Hepatic stellate cell (primary cell): ENCODE measurements around the gene GMDS.
"Not testable (repeated sequence)": the region's sequence is repeated elsewhere in the genome, so short reads cannot be mapped to it uniquely, and the experiment has no call there.

ENCODE experiments used
- DNase-seq: peaks from one replicate; pipeline ENCODE4 v3.0.0; 2011; ENCODE audit warnings: low spot score

The GMDS gene

DNA sequence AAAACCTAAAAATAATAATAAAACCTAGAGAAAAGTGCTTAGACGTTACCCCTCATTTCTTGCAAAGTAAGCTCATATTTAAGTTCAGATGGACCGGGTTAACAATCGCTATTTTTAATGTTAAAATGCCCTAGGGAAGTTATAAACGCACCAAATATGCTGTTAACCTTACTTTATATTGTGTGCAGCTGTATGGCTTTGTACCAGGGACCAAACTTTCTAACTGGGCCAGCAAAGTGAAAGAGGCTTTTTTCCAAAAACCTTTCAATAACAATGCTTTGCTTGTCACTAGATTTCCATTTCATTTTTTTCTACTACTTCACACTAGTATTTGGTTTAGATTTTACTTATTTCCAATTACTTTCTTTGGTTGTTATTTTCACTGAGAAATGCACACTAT is 387.2 kb downstream of the GMDS start:
- no peak for DNase-seq

DNA sequence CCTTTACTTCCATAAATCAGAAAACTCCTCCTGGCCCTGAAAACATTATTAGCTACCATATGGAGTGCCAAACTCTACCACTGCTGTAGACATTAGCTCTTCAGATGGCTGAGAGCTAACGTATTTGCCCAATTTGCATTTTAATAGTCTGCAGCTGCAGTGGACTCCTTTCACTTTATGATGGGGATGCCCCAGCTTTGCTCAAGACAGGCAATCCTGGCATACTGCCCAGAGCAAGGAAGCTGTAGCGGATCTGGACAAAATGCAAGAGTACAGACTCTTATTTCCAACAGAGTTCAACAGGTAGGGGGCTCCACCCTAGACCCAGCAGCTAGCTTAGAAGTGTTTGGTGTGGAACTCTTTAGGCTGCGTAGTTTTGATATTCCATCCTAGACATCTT is 389.0 kb downstream of the GMDS start:
- DNase-seq, result no peak

DNA sequence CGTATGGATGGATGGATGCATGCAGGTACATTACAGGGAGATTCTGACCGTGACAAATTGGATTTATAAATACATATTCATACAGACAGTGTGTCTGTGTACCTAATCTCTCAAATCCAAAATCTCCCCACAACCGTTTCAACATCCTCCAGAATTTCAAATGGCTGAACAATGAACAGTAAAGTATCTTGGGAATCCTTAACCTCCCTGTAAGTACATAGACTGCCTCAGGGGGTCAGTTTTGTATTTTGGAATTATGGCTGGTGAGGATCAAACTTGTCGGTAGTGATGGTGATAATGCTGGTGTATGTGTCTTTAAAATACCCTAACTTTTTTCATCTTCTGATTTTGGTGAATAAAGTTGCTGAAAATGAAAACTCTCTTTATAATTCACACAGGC is 389.5 kb downstream of the GMDS start:
- DNase-seq, result no peak

- no peak for DNase-seq
These were observed 391.1 kb downstream of the GMDS start for GRCh38 chr6:1854296-1854695.

DNA sequence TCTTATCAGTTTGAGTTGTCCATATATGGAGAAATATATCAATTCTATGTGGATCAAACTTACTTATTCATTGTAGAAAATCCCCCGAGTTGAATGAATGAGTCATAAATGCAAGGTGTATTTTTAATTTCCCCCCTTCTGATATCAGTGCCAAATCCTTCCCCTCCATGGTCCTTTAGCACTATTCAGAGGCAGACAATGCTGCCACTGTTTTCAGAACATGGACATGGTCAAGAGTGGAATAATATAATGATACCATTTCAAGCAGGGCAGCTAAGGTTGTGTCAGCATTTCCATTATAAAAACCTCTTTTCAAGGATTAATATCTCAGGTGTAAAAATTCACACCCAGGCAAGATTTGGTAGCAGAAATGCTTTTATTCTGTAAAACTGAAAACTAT is 391.6 kb downstream of the GMDS start:
- no peak for DNase-seq

DNA sequence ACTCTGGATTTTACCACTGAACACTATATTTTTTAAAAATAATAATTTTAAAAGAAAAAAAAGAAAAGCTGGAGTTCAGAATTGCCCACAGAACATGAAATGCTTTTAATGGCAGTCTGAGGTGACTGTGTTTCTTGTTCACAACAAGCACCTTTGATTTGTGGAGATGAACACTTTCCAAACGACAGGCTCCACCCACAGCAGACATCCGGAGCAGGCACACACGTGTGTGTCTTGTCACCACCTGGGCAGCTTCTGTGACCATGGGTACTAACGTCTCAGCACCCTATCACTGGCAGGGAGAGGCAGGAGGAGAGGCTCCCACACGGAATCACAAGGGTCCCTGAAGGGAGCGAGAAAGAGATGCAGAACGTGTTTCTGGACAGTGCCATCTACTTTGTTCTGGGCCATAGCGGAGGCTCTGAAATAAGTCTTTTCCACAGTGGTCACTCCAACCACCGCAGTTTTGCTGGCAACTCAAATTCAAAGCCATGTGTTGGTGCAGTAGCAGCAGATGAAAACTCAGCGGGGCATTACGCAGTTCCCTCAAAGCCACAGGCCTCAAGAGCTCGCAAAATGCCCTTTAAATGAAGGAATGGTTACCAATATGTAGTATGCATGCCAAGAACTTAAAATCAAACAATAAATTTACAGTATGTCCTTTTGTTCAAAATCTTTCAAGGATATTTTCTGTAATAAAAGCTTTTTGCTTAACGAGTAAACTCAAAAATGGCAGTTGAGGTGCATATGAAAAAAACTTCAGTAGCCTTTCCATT is 393.5 kb downstream of the GMDS start:
- DNase-seq, result no peak

- no peak for DNase-seq
These were observed 394.6 kb downstream of the GMDS start for GRCh38 chr6:1850840-1851157.

- no peak for DNase-seq
These were observed 395.1 kb downstream of the GMDS start for GRCh38 chr6:1850121-1850839.

DNA sequence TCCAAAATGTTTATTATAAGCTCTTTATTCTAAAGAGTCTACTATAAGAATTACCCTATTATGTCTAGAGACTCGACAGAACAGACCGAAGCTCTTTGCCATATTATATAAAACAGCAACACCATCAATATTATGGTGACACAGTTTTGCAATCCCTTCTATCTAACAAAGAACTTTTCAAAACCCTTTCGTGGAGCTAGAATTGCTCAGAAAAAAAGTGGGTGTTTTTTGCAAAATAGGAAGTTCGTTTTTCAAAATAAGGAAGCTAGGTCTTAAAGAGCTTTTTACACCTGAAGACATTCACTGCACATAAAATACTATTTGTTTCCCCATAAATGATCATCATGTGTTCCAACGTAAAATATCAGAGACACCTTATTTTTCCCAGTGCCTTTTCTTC is 395.7 kb downstream of the GMDS start:
- no peak for DNase-seq

- no peak for DNase-seq
These were observed 396.7 kb downstream of the GMDS start for GRCh38 chr6:1848752-1849151.

GRCh38 chr6:1846611-1847010 is 398.8 kb downstream of the GMDS start:
- DNase-seq, result no peak

GRCh38 chr6:1845543-1845942 is 399.9 kb downstream of the GMDS start:
- DNase-seq, result not testable (repeated sequence)

DNA sequence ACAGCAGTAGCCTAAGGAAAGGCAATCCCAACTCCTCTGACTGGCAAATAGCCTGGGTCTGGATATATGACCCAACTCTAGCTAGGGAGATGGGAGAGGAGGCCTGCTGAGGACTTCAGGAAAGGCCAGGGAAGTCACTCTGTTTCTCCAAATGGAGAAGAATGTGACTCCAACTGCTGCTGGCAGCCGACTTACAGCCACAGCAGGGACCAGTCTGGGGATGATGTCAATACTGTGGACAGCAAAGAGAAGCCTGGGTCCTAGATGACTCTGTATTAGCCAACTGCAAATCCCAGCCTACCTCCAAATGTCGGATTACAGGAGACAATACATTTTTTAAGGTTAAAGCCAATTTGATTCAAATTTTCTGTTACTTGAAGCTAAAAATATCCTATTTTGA is 403.1 kb downstream of the GMDS start:
- DNase-seq, result no peak

- no peak for DNase-seq
These were observed 404.3 kb downstream of the GMDS start for GRCh38 chr6:1841136-1841535.

- no peak for DNase-seq
These were observed 404.8 kb downstream of the GMDS start for GRCh38 chr6:1840491-1841121.

DNA sequence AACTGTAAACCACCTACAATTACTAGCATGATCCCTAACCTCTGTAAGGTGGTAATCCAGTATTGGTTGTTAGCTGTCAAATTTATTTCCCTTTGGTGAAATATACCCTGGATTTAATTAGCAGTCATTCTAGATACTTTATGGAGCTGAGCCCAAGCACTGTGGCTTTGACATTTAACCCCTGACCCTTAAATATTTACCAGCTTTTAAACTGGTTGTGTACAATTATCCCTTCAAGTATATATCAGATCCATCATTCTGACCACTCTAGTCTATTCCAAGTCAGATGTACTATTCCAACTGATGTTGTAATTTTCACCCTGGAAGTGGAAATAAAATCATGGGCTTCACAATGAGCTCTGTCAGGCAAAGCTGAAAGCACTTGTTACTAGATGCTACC is 406.0 kb downstream of the GMDS start:
- DNase-seq, result no peak

- no peak for DNase-seq
These were observed 406.7 kb downstream of the GMDS start for GRCh38 chr6:1838604-1839213.

- DNase-seq, result no peak
These were observed 407.6 kb downstream of the GMDS start for GRCh38 chr6:1837826-1838225.

DNA sequence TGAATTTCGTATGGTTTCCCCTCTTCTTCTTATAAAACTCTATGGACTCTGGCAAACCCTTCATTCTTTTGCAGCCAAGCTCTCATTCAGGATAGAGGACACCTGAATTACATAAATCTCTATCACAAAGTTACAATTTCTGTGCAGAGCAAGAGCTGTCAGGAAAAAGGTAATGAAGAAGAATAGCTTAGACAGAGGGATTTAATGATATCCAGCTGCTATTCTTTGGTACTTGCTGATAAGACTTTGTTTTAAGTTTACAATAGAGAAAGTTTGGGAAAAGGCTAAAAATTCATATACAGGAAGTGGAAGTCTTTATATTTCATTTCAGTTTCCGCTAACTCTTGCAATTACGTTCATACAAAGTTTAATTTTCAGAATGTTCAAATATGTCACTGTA is 408.7 kb downstream of the GMDS start:
- no peak for DNase-seq

DNA sequence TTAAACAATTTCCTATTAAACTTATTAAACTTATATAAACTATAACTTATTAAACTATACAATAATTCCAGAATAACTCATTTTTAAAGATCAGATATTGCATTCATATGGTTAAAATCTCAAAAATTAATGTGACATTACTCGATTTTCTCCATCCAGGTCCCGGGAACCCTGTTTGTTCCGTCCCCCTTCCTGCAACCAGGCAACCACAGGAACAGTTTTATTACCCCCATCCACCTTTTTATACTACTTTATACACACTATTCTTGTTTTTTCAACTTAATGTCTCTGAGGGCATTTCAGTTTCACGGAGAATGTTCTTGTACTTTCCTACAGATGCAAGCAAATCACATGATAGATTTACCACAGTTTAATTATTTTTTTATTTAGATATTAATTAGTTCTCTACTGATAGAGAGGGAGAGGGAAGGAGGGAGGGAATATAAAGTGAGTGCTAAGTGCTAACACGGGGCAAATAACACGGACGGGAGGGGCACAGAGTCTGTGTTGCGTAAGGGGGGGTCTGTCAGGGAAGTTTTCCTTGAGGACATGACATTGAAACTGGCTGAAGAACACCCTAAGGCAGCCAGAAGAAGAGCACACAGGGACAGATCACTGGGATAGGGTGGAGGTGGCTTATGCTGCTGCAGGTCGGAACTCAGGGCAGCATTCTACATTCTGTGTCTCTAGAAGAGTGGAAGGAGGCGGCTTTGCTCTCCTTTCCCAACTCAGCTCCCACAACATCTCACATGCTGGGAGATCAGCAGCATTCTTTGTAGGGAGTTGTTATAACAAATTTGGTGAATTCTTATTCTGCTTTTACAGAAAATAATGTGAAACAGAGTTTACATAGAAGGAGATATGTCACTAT is 410.5 kb downstream of the GMDS start:
- no peak for DNase-seq

DNA sequence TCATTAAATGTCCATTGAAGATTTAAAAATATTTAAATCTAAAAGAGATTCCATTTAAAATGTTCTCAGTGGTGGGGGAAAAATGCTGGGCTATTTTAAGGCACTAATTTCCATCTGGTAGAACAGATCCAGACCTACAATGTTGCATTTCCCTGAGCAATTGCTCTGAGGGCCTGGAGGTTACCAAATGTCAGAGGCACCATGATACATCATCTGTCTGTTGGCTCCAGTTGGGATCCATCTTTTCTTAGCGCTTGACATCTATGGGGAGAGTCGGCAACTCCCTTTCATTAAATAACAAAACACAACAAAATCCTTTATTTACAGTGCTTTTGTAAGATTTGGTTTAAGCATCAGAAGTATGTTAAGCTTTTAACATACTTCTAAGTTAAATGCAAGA is 411.2 kb downstream of the GMDS start:
- DNase-seq, result no peak
